HG03342 (cell line): ENCODE measurements around the gene MEP1B.
"Not testable (repeated sequence)": the region's sequence is repeated elsewhere in the genome, so short reads cannot be mapped to it uniquely, and the experiment has no call there.

Experiments used
- ATAC-seq: cut with Tn5 transposase; IDR thresholded peaks from one replicate; pipeline ENCODE4 v1.9.1; 2021; ENCODE audit warnings: mild to moderate bottlenecking, moderate library complexity; ENCODE audit not compliant: unreplicated experiment

MEP1B gene

GRCh38 chr18:32208577-32208976 lies 18.7 kb downstream of the MEP1B start:
- no peak for ATAC-seq

GRCh38 chr18:32209685-32210445 lies 20.0 kb downstream of the MEP1B start:
- ATAC-seq: no peak

- ATAC-seq: no peak
Observed at GRCh38 chr18:32213693-32214092, 23.9 kb downstream of the MEP1B start.

- no peak for ATAC-seq
Observed at GRCh38 chr18:32216390-32216789, 26.6 kb downstream of the MEP1B start.

GRCh38 chr18:32219431-32220018 lies 29.7 kb downstream of the MEP1B start:
- no peak for ATAC-seq

- not testable (repeated sequence) for ATAC-seq
Observed at GRCh38 chr18:32233348-32233747, 43.5 kb downstream of the MEP1B start.

GRCh38 chr18:32237049-32237448 lies 47.2 kb downstream of the MEP1B start:
- ATAC-seq: no peak

- ATAC-seq: no peak
Observed at GRCh38 chr18:32238635-32239268, 48.9 kb downstream of the MEP1B start.

GRCh38 chr18:32242395-32242794 lies 52.6 kb downstream of the MEP1B start:
- no peak for ATAC-seq

- ATAC-seq: no peak
Observed at GRCh38 chr18:32243358-32243757, 53.5 kb downstream of the MEP1B start.

- no peak for ATAC-seq
Observed at GRCh38 chr18:32244881-32245280, 55.0 kb downstream of the MEP1B start.

- no peak for ATAC-seq
Observed at GRCh38 chr18:32249147-32249929, 59.5 kb downstream of the MEP1B start.

GRCh38 chr18:32251466-32251865 lies 61.6 kb downstream of the MEP1B start:
- no peak for ATAC-seq

- no peak for ATAC-seq
Observed at GRCh38 chr18:32252141-32252860, 62.5 kb downstream of the MEP1B start.

GRCh38 chr18:32255570-32255969 lies 65.7 kb downstream of the MEP1B start:
- ATAC-seq: no peak

- ATAC-seq: no peak
Observed at GRCh38 chr18:32257084-32257785, 67.4 kb downstream of the MEP1B start.

- ATAC-seq: no peak
Observed at GRCh38 chr18:32258148-32258547, 68.3 kb downstream of the MEP1B start.

GRCh38 chr18:32258558-32259204 lies 68.8 kb downstream of the MEP1B start:
- peak; percentile 40 for ATAC-seq

- ATAC-seq: no peak
Observed at GRCh38 chr18:32259553-32259952, 69.7 kb downstream of the MEP1B start.

GRCh38 chr18:32261003-32261402 lies 71.2 kb downstream of the MEP1B start:
- no peak for ATAC-seq
